ENCODE data around the gene CYP4A11. TPM values are rescaled to one million over a fixed set of nuclear protein-coding genes. Genes with fewer than 3 reads are reported as not detected.
A peak's percentile ranks its signal among the peaks of the same experiment; 100 is the strongest.
"Not testable (repeated sequence)": the region's sequence is repeated elsewhere in the genome, so short reads cannot be mapped to it uniquely, and the experiment has no call there.

The CYP4A11 gene
- total and polyA plus RNA-seq, 10 of the 15 experiments (the other 5 are each of a cell fraction or from before 2014, with no cell fraction given): 0.13 TPM; not detected in 9

DNA sequence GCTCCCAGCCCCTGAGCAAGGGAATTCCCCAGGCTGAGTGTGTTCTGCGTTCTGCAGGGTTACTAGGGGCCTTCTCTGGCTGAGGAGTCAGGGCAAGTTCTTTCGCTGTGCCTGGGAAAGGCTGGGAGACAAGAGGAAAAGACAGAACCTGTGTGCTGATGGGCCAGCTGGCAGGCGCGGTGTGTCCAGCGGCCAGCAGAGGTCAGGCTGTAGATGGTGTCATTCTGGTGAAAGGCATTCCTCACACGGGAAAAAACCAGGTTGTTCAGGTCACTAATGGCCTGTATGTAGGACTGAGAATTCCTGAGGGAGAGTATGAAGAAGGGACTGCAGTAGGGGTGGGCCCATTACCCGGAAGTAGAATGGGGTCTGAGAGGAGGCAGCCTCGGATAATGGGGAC, 6.4 kb downstream of the CYP4A11 start:
- intact Hi-C loops (cut with micrococcal nuclease; ENCODE audit: unreplicated experiment); BruUV-seq (replicated peaks); H3K4me3 ChIP-seq; H3K36me3 ChIP-seq (ENCODE audit: control insufficient read depth in 2 of 2, insufficient read depth in 2 of 2, low read length in 1 of 2); H3K79me2 ChIP-seq (ENCODE audit: control insufficient read depth, insufficient read depth, low read length); H4K20me1 ChIP-seq (ENCODE audit: control insufficient read depth, insufficient read depth); FAIRE-seq; POLR2A ChIA-PET; H3K4me1 ChIP-seq (ENCODE audit: control insufficient read depth, insufficient read depth, low read length); DNase-seq (ENCODE audit: low read depth, low spot score); H3K9ac ChIP-seq (ENCODE audit: control insufficient read depth, insufficient read depth, low read length); CTCF ChIA-PET; SMC1A ChIA-PET (ENCODE audit: uncharacterized antibody, unreplicated experiment); H3K4me2 ChIP-seq (ENCODE audit: control insufficient read depth, insufficient read depth); in situ Hi-C loops (cut with MboI); H3K27me3 ChIP-seq (replicated peaks in 1 of 2; ENCODE audit: control insufficient read depth in 2 of 2, insufficient read depth in 2 of 2, low read length in 1 of 2); H3K27ac ChIP-seq (ENCODE audit: control insufficient read depth, insufficient read depth); RAD21 ChIA-PET (ENCODE audit: unreplicated experiment); H2AFZ ChIP-seq (ENCODE audit: control insufficient read depth, low read depth, low read length); H3K9me3 ChIP-seq (replicated peaks; ENCODE audit: control insufficient read depth, insufficient read depth, low read length); ATAC-seq: not testable (repeated sequence)
- WGBS (ENCODE audit: insufficient coverage, insufficient replicate concordance, low lambda C conversion rate, missing lambda C conversion rate): 26% methylated on average over 7 of the region's 8 CpGs
- TF ChIP-seq, protein P1, sequence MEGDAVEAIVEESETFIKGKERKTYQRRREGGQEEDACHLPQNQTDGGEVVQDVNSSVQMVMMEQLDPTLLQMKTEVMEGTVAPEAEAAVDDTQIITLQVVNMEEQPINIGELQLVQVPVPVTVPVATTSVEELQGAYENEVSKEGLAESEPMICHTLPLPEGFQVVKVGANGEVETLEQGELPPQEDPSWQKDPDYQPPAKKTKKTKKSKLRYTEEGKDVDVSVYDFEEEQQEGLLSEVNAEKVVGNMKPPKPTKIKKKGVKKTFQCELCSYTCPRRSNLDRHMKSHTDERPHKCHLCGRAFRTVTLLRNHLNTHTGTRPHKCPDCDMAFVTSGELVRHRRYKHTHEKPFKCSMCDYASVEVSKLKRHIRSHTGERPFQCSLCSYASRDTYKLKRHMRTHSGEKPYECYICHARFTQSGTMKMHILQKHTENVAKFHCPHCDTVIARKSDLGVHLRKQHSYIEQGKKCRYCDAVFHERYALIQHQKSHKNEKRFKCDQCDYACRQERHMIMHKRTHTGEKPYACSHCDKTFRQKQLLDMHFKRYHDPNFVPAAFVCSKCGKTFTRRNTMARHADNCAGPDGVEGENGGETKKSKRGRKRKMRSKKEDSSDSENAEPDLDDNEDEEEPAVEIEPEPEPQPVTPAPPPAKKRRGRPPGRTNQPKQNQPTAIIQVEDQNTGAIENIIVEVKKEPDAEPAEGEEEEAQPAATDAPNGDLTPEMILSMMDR (IDR thresholded peaks at IDR 0.05 in 2 of 3, conservative IDR thresholded peaks at IDR 0.05 in 1 of 3; ENCODE audit: control insufficient read depth in 2 of 3, extremely low read depth in 1 of 3, insufficient read depth in 1 of 3, low read depth in 3 of 3, low read length in 3 of 3): 0 out of 6 replicates have a peak, but pooled peaks of 2 of the 3 experiments have one; percentile 6 to 9

DNA sequence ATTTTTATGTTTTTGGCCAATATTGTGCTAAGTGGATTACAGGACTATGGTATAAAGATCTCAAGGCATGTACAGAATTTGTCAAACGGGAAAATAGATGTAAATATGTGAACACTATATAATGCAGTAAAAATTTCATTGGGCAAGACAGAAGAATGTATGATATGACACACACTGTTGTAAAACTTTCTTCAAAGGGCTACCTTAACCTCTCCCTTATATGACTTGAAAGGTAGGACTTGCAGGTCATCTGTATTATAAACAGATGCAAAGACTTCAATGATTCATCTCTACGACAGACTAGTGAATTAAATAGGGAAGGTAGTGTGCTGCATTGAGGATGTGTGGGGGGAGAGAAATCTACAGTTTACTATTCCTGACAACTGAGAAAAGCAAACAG, 9.3 kb downstream of the CYP4A11 start:
- POLR2A ChIA-PET; FAIRE-seq; intact Hi-C loops (cut with micrococcal nuclease; ENCODE audit: unreplicated experiment); H3K4me1 ChIP-seq (ENCODE audit: control insufficient read depth, insufficient read depth, low read length); H3K27ac ChIP-seq (ENCODE audit: control insufficient read depth, insufficient read depth); RAD21 ChIA-PET (ENCODE audit: unreplicated experiment); H3K36me3 ChIP-seq (ENCODE audit: control insufficient read depth in 2 of 2, insufficient read depth in 2 of 2, low read length in 1 of 2); in situ Hi-C loops (cut with MboI); H3K9me3 ChIP-seq (replicated peaks; ENCODE audit: control insufficient read depth, insufficient read depth, low read length); BruUV-seq (replicated peaks); DNase-seq (ENCODE audit: low read depth, low spot score); H3K9ac ChIP-seq (ENCODE audit: control insufficient read depth, insufficient read depth, low read length); H4K20me1 ChIP-seq (ENCODE audit: control insufficient read depth, insufficient read depth); CTCF ChIA-PET; SMC1A ChIA-PET (ENCODE audit: uncharacterized antibody, unreplicated experiment); H3K27me3 ChIP-seq (replicated peaks in 1 of 2; ENCODE audit: control insufficient read depth in 2 of 2, insufficient read depth in 2 of 2, low read length in 1 of 2); ATAC-seq; H3K79me2 ChIP-seq (ENCODE audit: control insufficient read depth, insufficient read depth, low read length); H3K4me2 ChIP-seq (ENCODE audit: control insufficient read depth, insufficient read depth); H3K4me3 ChIP-seq; H2AFZ ChIP-seq (ENCODE audit: control insufficient read depth, low read depth, low read length): not testable (repeated sequence)
- 0% methylated on average over 2 of the region's 2 CpGs for WGBS (ENCODE audit: insufficient coverage, insufficient replicate concordance, low lambda C conversion rate, missing lambda C conversion rate)
